ENCODE data around the gene C11orf58.

C11orf58 gene

DNA sequence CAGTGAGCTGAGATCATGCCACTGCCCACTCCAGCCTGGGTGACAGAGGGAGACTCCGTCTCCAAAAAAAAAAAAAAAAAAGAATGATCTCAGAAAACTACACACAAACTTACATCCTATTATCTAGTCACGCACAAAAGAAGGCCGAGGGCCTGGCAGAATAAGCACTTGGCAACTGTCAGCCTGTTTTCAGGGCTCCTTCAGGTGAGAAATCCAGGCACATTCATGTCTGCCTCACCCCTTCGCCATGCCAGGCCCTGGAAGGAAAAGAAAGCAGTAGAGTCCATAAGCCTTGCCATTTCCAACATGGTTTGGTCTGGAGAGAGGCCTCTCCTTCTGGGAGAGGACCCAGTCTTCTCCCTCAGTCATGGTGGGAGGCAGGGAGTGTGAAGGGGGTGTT is 30.9 kb downstream of the C11orf58 start:
- no peak for DNase-seq

GRCh38 chr11:16770016-16770415 is 31.6 kb downstream of the C11orf58 start:
- no peak for DNase-seq

DNA sequence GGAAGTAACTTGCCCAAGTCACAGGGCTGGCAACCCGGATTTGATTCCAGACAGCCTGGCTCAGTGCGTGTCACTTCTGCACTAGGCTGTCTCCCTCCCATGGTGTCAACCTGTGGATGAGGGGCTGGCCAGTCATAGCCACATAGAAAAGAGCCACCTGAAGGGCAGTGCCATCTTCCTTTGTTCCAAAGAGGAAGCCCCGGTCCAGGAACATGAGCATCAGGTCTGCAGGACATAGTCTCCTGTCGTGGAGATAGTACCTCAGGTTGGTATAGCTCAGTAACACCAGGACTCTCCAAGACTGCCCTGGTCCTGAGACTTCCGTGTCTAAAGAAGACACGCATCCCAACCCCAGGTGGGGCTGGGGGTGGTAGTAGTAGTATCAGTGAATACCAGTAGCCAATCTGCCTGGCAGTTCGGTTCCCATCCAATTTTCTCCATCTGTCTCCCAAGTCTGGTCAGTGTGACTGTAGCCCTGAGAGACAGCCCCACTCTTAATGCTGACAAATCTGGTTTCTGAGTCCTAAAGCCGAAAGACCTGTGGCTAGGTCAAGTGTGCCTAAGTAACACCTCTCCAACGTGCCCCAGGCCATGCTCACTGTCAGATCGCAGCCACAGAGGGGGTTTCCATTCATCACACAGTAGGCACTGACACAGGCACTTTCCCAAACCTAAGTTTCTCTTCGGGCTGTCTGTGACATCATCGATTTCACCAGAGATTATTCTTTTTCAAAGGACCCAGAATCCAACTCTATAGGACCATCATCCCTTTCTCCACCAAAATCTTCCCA is 33.1 kb downstream of the C11orf58 start:
- DNase-seq = no peak

GRCh38 chr11:16772141-16772512 is 33.7 kb downstream of the C11orf58 start:
- no peak for DNase-seq

DNA sequence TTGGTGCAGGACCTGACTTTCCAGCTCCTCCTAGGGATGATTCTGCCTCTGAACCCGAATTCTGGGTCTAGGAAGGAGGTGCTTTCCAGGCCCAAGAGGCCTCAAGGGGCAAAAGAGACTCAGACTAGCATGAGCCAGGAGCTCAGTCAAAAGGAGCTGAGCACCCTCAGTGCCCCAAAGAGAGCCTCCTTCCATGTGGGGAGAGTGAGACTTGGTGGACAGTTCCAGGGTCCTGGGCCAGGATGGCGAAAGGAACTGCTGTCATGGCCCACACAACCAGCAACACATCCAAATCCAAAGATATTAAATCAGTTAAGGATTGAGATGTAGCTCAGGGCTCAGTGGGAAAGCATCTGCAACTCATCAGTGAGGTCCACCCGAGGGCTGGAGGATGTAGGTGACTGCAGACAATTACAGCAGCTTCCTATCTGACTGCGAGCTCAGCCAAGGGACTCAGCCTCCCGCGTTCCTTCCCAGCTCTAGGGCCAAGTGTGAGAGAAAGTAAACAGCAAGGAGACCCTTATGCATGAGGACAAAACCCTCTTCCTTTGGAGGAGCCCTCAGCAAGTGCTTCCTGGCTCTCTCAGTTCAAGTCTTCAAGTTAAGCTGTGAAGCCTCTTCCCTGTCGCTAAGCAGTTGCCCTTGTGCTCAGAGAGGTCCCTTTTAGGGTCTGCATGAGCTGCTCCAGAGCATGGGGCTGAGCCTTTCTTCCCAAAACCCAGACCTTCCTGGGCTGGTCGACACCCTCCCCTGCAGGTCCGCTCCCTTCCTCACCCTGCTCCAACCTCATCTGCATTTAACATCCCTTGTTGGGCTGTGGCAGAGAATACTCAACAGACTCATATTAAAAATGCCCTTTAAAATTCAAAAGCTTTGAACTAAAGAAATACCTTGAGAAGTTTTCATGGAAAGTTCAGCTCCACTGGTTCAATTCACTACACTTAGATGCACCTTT is 35.8 kb downstream of the C11orf58 start:
- DNase-seq = no peak

GRCh38 chr11:16774936-16775613 is 36.6 kb downstream of the C11orf58 start:
- DNase-seq = no peak

- DNase-seq = no peak
These were observed 37.3 kb downstream of the C11orf58 start for GRCh38 chr11:16775614-16776283.

- no peak for DNase-seq
These were observed 38.5 kb downstream of the C11orf58 start for GRCh38 chr11:16776711-16777612.

DNA sequence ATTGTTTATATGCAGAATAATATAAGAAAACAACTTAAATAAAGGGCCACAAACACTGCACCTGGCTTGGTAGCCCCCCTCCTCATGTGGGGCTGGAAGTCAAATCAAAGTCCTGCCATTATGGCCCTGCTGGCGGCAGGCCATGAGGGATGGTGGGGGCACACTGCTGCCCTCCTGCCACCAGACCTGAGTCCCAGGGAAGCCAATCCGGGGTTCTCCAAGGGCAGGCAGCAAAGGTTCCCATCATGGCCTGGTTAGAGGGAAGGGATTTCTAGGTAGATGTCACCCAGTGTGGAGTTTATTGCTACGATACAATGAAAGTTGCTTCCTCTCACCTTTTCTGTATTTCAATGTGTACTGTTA is 39.1 kb downstream of the C11orf58 start:
- DNase-seq = no peak

DNA sequence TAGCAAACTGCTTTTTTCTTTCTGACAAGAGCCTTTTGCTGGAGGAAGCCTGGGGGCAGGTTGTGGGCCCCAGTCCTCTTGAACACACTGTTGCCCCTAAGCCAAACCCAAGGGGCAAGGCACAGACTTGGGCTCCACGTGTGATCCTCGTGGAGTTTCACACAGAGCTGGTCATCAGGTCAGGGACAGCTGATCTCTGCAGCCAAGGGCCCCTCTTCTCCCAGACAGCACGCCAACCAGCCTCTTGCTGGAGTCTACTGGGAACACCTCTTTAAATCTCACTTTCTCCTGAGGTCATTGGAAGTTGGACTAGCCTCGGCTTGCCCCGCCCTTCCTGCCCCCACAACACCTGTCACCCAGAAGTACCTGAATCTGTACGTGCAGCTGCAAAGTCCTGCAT is 39.8 kb downstream of the C11orf58 start:
- no peak for DNase-seq

DNA sequence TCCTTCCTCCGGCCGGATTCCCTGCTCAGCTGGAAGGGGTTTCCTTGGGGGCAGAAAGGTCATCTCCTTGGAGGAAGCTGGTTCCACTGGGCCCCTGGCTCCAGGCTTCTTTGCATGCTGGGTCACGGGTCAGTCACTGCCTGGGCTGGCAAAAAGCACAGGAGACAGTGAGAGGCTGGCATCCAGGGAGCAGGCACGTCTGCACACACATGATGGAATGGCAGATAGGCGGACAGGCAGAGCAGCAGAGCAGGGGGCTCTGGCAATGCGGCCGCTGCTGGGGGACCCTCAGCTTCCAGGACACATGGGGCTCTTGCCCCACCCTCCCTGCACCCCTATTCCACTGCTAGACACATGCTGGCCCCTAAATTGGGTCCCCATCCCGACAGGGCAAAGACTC is 40.4 kb downstream of the C11orf58 start:
- no peak for DNase-seq

DNA sequence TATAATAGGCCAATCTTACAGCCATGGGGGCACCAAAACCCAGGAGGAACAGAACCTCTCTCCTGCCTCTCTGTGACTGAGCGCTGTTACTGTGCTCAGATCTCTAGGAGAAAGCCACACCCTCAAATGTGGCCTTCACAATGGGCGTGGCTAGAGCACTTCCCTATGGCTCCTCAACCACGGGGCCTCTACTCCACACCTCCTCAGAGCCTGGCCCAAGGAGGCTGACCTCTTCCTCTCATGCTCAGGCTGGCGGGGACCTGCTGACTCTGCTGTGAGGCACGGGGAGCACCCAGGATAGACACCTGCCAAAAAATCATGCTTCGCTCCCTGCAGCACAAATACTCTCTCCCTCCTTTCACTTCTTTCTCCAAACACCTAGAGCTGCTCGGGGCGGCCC is 41.0 kb downstream of the C11orf58 start:
- DNase-seq = peak; percentile 46

DNA sequence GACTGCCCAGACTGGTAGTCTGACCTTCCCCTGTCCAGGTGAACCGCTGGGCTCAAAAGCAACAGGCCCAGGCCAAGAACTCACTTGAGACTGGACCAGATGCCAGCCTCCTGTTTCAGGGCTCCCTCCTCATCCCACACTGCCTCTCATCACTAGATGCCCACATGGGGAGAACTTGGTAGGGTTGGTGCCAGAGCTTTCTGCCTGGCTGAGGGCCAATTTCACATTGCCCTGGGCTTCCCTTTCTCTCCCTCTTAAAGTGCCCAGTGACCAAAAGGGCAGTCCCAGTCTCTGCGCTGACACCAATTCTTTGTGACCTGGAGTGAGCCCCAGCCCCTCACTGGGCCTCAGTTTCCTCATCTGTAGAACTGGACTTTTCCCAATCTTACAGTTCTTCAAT is 41.7 kb downstream of the C11orf58 start:
- no peak for DNase-seq

DNA sequence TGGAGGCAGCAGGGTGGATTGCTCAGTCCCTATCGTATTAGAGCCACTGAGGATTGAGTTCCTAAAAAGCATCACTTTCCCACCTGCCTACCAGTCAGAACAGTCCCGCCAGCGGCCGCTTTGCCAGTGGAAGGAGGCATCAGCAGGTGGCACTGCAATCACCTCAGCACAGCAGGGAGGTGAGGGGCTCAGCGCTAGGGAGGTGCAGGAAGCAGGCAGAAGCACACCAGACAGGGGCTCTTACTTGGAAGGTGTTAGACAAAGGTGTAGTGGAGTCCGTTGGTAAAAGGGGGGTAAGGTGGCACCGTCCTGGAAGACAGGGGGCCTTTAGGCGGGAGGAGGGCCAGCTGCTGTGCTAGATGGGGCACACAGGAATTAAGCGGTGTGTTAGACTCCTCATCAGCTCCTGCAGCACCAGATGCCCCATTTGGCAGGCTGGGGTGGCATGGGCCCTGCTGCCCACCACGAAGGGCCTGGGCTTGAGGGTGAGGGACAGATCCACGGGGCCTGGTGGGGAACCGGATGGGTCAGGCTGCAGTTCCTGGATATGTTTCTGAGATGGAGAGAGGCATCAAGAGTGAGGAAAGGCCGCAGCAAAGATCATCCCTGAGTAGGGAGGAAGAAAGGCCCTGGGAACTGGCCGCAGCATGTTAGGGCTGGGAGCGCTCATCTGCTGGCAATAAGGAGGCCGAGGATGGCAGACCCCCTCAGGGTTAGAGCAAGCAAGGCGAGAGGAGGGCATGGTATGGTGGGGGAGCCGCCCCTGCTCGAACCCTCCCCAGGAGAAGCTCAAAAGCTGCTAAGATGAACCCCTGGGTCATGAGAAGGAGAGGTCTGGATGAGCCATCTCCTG is 42.5 kb downstream of the C11orf58 start:
- peak; percentile 43 for DNase-seq

- no peak for DNase-seq
These were observed 43.8 kb downstream of the C11orf58 start for GRCh38 chr11:16781936-16782919.

DNA sequence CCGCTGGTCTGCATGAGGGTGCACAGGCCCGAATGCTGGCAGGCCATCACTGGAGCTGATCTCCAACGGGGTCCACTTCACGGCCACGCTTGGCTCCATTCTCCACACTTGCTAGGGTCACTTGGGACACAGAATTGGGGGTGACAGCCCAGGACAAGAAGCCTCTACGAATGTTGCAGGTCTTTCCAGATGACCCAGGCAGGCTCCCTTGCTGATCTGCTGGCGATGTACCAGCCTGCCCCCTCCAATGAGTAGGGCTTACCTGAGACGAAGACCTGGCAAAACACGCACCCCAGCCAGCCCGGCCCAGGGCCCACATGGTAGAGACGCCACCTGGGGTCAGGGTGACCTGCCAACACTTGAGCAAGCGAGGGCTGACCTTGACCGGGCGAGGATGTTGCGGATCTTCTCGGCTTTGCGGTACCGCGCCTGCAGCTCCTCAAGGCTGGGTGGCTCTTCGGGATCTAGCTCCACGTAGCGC is 44.9 kb downstream of the C11orf58 start:
- no peak for DNase-seq

DNA sequence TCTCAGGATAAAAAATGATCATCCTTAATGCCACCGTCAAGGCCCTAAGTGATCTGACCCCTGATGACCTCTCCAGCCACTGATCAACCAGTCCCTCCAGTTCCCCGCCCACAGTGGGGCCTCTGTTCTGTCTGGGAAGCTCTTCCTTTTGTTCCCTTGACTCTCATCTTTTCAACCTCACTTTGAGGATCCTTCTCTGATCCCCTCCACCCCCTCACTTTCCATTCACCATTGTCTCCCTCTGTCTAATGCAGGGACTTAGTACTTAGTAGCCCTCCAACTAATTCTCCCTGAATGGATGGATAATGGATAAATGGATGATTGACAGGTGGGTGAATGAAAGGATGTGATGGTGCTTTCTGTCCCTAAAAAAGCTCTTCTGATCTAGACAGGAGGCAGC is 45.6 kb downstream of the C11orf58 start:
- no peak for DNase-seq

DNA sequence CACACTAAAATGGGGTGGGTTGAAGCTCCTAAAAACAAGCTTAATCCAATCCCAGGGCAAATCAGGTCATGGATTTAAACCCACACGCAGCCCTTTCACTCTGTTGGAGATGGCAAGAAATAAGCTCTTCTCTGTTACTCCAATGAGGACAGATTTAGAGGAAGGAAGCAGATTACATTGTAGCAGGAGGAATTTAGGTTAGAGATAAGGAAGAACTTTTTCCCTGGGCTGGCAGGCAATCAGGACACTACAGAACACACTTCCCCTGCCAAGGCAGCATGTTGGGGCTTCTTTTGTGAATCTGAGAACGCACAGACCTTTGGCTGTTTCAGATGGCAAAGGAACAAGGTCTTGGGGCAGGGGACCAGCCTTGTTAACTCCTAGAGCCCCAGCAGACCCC is 46.2 kb downstream of the C11orf58 start:
- no peak for DNase-seq

DNA sequence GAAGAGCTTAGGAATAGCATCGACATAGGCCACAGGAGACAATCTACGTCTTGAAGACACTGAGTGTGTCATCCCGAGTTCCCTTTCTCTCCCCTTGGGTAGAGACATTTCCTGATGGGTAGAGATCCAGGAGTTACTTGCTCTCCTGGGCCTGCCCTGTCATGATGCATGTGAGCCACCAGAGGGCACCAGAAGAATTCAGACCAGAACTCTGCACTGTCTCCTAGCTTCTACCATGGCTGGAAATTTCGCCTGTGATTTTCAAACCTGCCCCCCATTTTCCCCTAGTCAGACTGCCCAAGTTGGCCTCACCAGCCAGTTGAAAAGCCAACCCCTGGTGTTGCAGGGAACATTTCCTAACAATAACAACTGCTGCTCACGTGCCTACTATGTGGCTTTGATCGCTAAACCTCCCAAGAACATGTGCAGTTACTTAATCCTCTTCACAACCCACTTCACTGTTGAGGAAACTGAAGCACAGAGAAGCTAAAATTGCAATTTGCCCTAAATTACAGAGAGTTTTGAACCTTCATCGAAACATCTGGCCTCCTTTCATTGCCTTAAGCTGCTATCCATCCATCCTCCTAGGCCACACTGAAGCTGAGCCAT is 47.2 kb downstream of the C11orf58 start:
- DNase-seq = peak; percentile 79
